Stimulated activated CD8-positive, alpha-beta memory T cell treated with anti-CD3 and anti-CD28 coated beads, Interleukin-15, amount 100 ng/mL, for 48 hours (primary cell): ENCODE results near the gene C11orf24.
"Not testable (repeated sequence)": the region's sequence is repeated elsewhere in the genome, so short reads cannot be mapped to it uniquely, and the experiment has no call there.

Experiments
- DNase-seq, 2 donors: peaks; one replicate each; pipeline ENCODE4 v3.0.0-alpha.2; 2020; ENCODE audit warnings: low read depth in 2 of 2

Gene C11orf24

GRCh38 chr11:68299517-68299879 is 27.7 kb upstream of the C11orf24 start:
- not testable (repeated sequence) for DNase-seq

GRCh38 chr11:68298659-68299516 is 27.1 kb upstream of the C11orf24 start:
- no peak for DNase-seq

GRCh38 chr11:68297812-68298658 is 26.3 kb upstream of the C11orf24 start:
- DNase-seq = peak; percentile 52 to 57

- no peak for DNase-seq
These were observed 25.7 kb upstream of the C11orf24 start for GRCh38 chr11:68297494-68297811.

GRCh38 chr11:68297052-68297378 is 25.2 kb upstream of the C11orf24 start:
- DNase-seq = no peak

GRCh38 chr11:68296344-68297051 is 24.7 kb upstream of the C11orf24 start:
- no peak for DNase-seq

GRCh38 chr11:68295940-68296339 is 24.2 kb upstream of the C11orf24 start:
- no peak for DNase-seq

GRCh38 chr11:68295271-68295670 is 23.5 kb upstream of the C11orf24 start:
- no peak for DNase-seq

- no peak for DNase-seq
These were observed 21.9 kb upstream of the C11orf24 start for GRCh38 chr11:68293708-68294107.

- no peak for DNase-seq
These were observed 17.7 kb upstream of the C11orf24 start for GRCh38 chr11:68289456-68289855.

GRCh38 chr11:68287419-68287818 is 15.6 kb upstream of the C11orf24 start:
- DNase-seq = no peak

- not testable (repeated sequence) for DNase-seq
These were observed 12.8 kb upstream of the C11orf24 start for GRCh38 chr11:68284588-68284987.

- DNase-seq = no peak
These were observed 11.1 kb upstream of the C11orf24 start for GRCh38 chr11:68282861-68283230.

GRCh38 chr11:68282141-68282860 is 10.5 kb upstream of the C11orf24 start:
- peak; percentile 41 to 58 for DNase-seq

GRCh38 chr11:68279676-68280075 is 7.9 kb upstream of the C11orf24 start:
- no peak for DNase-seq

GRCh38 chr11:68276861-68277260 is 5.1 kb upstream of the C11orf24 start:
- no peak for DNase-seq

- DNase-seq = no peak
These were observed 4.1 kb upstream of the C11orf24 start for GRCh38 chr11:68275721-68276507.

- no peak for DNase-seq
These were observed 2.5 kb upstream of the C11orf24 start for GRCh38 chr11:68274306-68274705.

GRCh38 chr11:68273026-68273738 is 1.4 kb upstream of the C11orf24 start:
- DNase-seq = no peak

GRCh38 chr11:68271023-68271780 is 571 bp downstream of the C11orf24 start:
- peak; percentile 33 to 52 for DNase-seq
